Pancreas (tissue), 10 donors: Measurements from ENCODE around the gene BMAL1. TPM values are rescaled to one million over a fixed set of nuclear protein-coding genes. Genes with fewer than 3 reads are reported as not detected.

Experiments
- ATAC-seq, 4 donors: fragments of 200-7000 bp; cut with Tn5 transposase; one replicate each; pipeline versions ENCODE4 v1.8.0 to v1.9.1; 2020; ENCODE audit warnings: mild to moderate bottlenecking in 4 of 4, moderate library complexity in 4 of 4
- DNase-seq, 6 donors: peaks; one replicate each; pipeline ENCODE4 v3.0.0-alpha.2; 2020
- FAIRE-seq: peaks from 2 replicates; lab custom pipeline; 2012; peaks lifted over from hg19 to GRCh38; lab: Jason Lieb, UNC
- H3K27ac ChIP-seq, 4 donors: fragments of 200-600 bp; sonication (generic); 1 replicate in 3 of 4; 2 replicates in 1 of 4; pipeline versions ENCODE4 v1.5.0 to v1.8.0; 2020
- H3K27me3 ChIP-seq, 4 donors: fragments of 200-600 bp; one replicate each; pipeline ENCODE4 v1.8.0; 2021
- H3K36me3 ChIP-seq, 3 donors: fragments of 200-600 bp; sonication (generic) in 1 of 3; one replicate each; pipeline versions ENCODE4 v1.5.0 to v1.8.0; 2020 to 2021
- H3K4me1 ChIP-seq, 3 donors: fragments of 200-600 bp; one replicate each; pipeline ENCODE4 v1.8.0; 2021
- H3K4me3 ChIP-seq, 4 donors: fragments of 200-600 bp; sonication (generic) in 2 of 4; one replicate each; pipeline versions ENCODE4 v1.5.0 to v1.8.0; 2020 to 2021
- H3K9me3 ChIP-seq, 4 donors: fragments of 200-600 bp; one replicate each; pipeline ENCODE4 v1.8.0; 2021
- whole genome bisulfite sequencing, 2 donors: extraction: QIAGEN DNeasy Blood & Tissue Kit; methylation state at CpG; one replicate each; pipeline ENCODE4 v1.1.7; 2013; 5-methylcytosine and 5-hydroxymethylcytosine counted together
- intact Hi-C, 3 donors: fragments of 100-400 bp; cut with DNase I; formaldehyde crosslinking; loops; one replicate each; pipeline versions ENCODE4 v1.11.1 to v1.14.2; 2022
- polyA plus RNA-seq, 2 donors: library from polyadenylated mRNA; stranded (reverse); fragments of 200-250 nt; gene quantifications; one replicate each; pipeline ENCODE4 v1.2.3, GENCODE V29; 2013
- total RNA-seq, 6 donors: library from RNA; stranded (reverse); fragmentation: NEBNext Ultra II Directional in 4 of 6; extraction: Animal tissue kit (Norgen Biotek cat#: 25700) in 4 of 6; gene quantifications; one replicate each; pipeline versions ENCODE4 v1.2.1 to v1.2.4, GENCODE V29; 2021 to 2023
- TF ChIP-seq, protein P1 (sequence below), 4 donors: fragments of 200-600 bp; sonication (generic) in 3 of 4; IDR thresholded peaks; one replicate each; pipeline versions ENCODE4 v1.5.0 to v1.8.0; 2021; ENCODE audit warnings: antibody characterized with exemption in 4 of 4
- donor health status: healthy with polysubstance abuse.
- donor health status: DM: no; HTN: no; CAD: no; lungs with moderate emphysema.
- donor health status: DM: no; HTN: no; CAD: no.
- donor health status: control.
- donor health status: control.
- donor health status: Bipolar disorder and iron deficiency.
- donor health status: DM: yes; HTN: yes; CAD: no.
- donor health status: DM: no; HTN: no; CAD: no.
- donor health status: DM: no; HTN: no; CAD: no.
- donor health status: DM: yes; HTN: yes; CAD: no.

The BMAL1 gene
- total and polyA plus RNA-seq, 8 donors, result 6.1 to 17.3 (median 12.5) TPM

DNA sequence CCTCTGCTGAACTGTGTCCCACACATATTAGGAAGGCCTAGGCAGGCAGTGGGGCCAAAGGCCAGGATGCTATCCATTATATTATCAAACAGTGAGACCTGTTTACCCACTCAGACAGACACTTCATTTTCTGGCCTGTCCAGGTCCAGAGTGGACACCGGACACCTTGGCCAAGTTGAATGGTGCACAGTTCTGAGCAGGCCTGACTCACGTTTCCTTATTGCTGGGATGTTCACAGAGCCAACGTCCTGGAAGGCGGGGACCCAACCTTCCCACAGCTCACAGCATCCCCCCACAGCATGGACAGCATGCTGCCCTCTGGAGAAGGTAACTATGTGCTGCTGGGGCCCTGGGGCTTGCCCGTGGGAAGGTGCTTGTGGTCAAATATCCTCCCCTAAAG, 98.8 kb downstream of the BMAL1 start:
- WGBS, 2 donors, result 81 to 83% methylated on average over 5 of the region's 5 CpGs
- H3K27ac ChIP-seq, result no peak overlapping the region
- ATAC-seq (no peak), DNase-seq (no peak), FAIRE-seq (no peak)
- no peaks in the 10 kb centered on the region for H3K27me3 ChIP-seq
- H3K4me3 ChIP-seq, result no peak overlapping the region
- TF ChIP-seq, protein P1, sequence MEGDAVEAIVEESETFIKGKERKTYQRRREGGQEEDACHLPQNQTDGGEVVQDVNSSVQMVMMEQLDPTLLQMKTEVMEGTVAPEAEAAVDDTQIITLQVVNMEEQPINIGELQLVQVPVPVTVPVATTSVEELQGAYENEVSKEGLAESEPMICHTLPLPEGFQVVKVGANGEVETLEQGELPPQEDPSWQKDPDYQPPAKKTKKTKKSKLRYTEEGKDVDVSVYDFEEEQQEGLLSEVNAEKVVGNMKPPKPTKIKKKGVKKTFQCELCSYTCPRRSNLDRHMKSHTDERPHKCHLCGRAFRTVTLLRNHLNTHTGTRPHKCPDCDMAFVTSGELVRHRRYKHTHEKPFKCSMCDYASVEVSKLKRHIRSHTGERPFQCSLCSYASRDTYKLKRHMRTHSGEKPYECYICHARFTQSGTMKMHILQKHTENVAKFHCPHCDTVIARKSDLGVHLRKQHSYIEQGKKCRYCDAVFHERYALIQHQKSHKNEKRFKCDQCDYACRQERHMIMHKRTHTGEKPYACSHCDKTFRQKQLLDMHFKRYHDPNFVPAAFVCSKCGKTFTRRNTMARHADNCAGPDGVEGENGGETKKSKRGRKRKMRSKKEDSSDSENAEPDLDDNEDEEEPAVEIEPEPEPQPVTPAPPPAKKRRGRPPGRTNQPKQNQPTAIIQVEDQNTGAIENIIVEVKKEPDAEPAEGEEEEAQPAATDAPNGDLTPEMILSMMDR (IDR thresholded peaks at IDR 0.05), result no peak
- no peaks in the 10 kb centered on the region for H3K9me3 ChIP-seq
- intact Hi-C loops, result no loop called here
- peaks cover 4 to 56% (median 21%) of the 10 kb centered on the region in 3 donors for H3K36me3 ChIP-seq
- no peaks in the 10 kb centered on the region for H3K4me1 ChIP-seq

GRCh38 chr11:13376838-13377237, 99.2 kb downstream of the BMAL1 start:
- Histone ChIP-seq H3K27me3 (no peaks in the 10 kb centered on the region), H3K4me3 (no peak overlapping the region), H3K4me1 (no peaks in the 10 kb centered on the region), H3K9me3 (no peaks in the 10 kb centered on the region), H3K27ac (no peak overlapping the region), H3K36me3 (peaks cover 4 to 59% (median 23%) of the 10 kb centered on the region in 3 donors)
- no peak for DNase-seq
- TF ChIP-seq, protein P1 (IDR thresholded peaks at IDR 0.05), result no peak
- intact Hi-C loops, result no loop called here
- 93 to 96% methylated on average over 8 of the region's 8 CpGs for WGBS, 2 donors
- FAIRE-seq, result no peak
- ATAC-seq, result no peak

DNA sequence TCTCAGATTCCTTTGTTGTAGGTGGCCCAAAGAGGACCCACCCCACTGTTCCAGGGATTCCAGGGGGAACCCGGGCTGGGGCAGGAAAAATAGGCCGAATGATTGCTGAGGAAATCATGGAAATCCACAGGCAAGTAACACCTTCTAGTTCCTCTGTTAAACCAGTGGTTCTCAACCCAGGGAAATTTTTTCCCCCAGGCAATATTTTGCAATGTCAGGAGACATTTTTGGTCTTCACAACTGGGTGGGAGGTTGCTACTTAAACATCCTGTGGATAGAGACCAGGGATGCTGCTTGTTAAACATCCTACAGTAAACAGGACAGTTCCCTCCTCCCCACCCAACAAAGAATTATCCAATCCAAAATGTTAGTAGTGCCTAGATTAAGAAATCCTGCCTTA, 100.7 kb downstream of the BMAL1 start:
- H3K27ac ChIP-seq, result no peak overlapping the region
- no peaks in the 10 kb centered on the region for H3K9me3 ChIP-seq
- intact Hi-C loops, result no loop called here
- no peak overlapping the region for H3K4me3 ChIP-seq
- no peak for DNase-seq
- H3K27me3 ChIP-seq, result no peaks in the 10 kb centered on the region
- FAIRE-seq, result no peak
- TF ChIP-seq, protein P1 (IDR thresholded peaks at IDR 0.05), result no peak
- peaks cover 4 to 50% (median 11%) of the 10 kb centered on the region in 3 donors for H3K36me3 ChIP-seq
- 85 to 87% methylated on average over 2 of the region's 2 CpGs for WGBS, 2 donors
- H3K4me1 ChIP-seq, result no peaks in the 10 kb centered on the region
- ATAC-seq, result no peak

- no peak for DNase-seq
- intact Hi-C loops, result no loop called here
- 93 to 95% methylated on average over 2 of the region's 2 CpGs for WGBS, 2 donors
- no peak for FAIRE-seq
- no peak for ATAC-seq
- Histone ChIP-seq H3K4me1 (no peaks in the 10 kb centered on the region), H3K27me3 (no peaks in the 10 kb centered on the region), H3K27ac (no peak overlapping the region), H3K4me3 (no peak overlapping the region), H3K9me3 (no peaks in the 10 kb centered on the region), H3K36me3 (peaks cover 0 to 32% (median 11%) of the 10 kb centered on the region in 3 donors)
- TF ChIP-seq, protein P1 (IDR thresholded peaks at IDR 0.05), result no peak
Observed at GRCh38 chr11:13380731-13381130, 103.1 kb downstream of the BMAL1 start.

GRCh38 chr11:13382751-13383150, 105.2 kb downstream of the BMAL1 start:
- 94 to 97% methylated on average over 3 of the region's 3 CpGs for WGBS, 2 donors

More at GRCh38 chr11:13382751-13383150, 105.2 kb downstream of the BMAL1 start:
- H3K4me1 ChIP-seq, result no peaks in the 10 kb centered on the region
- ATAC-seq, result no peak
- intact Hi-C loops, result no loop called here
- peaks cover 0 to 28% (median 18%) of the 10 kb centered on the region in 3 donors for H3K36me3 ChIP-seq
- H3K4me3 ChIP-seq, result no peak overlapping the region
- no peak for FAIRE-seq
- H3K27ac ChIP-seq, result no peak overlapping the region
- TF ChIP-seq, protein P1 (IDR thresholded peaks at IDR 0.05), result no peak
- no peaks in the 10 kb centered on the region for H3K9me3 ChIP-seq
- no peak for DNase-seq
- H3K27me3 ChIP-seq, result no peaks in the 10 kb centered on the region
